K562 (cell line): ENCODE measurements around the gene UQCRC1. TPM values are rescaled to one million over a fixed set of nuclear protein-coding genes. Genes with fewer than 3 reads are reported as not detected.

ENCODE experiments used
- CBFA2T2 ChIP-seq: fragments of 450-650 bp; conservative IDR thresholded peaks from 2 replicates; pipeline ENCODE4 v1.6.1; 2017; ENCODE audit warnings: mild to moderate bottlenecking
- DIDO1 ChIP-seq: fragments of 450-650 bp; IDR thresholded peaks from 2 replicates; pipeline ENCODE4 v1.6.1; 2016; ENCODE audit warnings: low read depth, missing biosample characterization, missing genetic modification characterization
- ELK3 ChIP-seq: fragments of 450-650 bp; formaldehyde crosslinking; IDR thresholded peaks from 2 replicates; pipeline ENCODE4 v1.4.0; 2020; ENCODE audit warnings: mild to moderate bottlenecking
- ESRRB ChIP-seq: fragments of 250-450 bp; sonication (Bioruptor Pico); IDR thresholded peaks from 2 replicates; pipeline ENCODE4 v1.5.0; 2020; ENCODE audit warnings: mild to moderate bottlenecking, moderate library complexity, borderline replicate concordance
- ETS1 ChIP-seq: conservative IDR thresholded peaks from 2 replicates; pipeline ENCODE4 v1.6.1; 2011; ENCODE audit warnings: low read depth, mild to moderate bottlenecking, low read length; ENCODE audit not compliant: control insufficient read depth
- HNRNPLL ChIP-seq: fragments of 200-400 bp; formaldehyde crosslinking; IDR thresholded peaks from 2 replicates; pipeline ENCODE4 v1.6.1; 2017; ENCODE audit warnings: low read length, low read depth, mild to moderate bottlenecking; ENCODE audit not compliant: poor library complexity, severe bottlenecking
- KDM1A ChIP-seq, 2 experiments: fragments of 450-650 bp; IDR thresholded peaks; 2 replicates each; pipeline ENCODE4 v1.6.1; 2016; ENCODE audit warnings: mild to moderate bottlenecking in 2 of 2
- MEF2D ChIP-seq: conservative IDR thresholded peaks from 2 replicates; pipeline ENCODE4 v1.6.1; 2016; ENCODE audit warnings: low read depth, missing genetic modification characterization, missing compliant biosample characterization
- MYNN ChIP-seq, 2 experiments: sonication (generic); formaldehyde crosslinking in 1 of 2; IDR thresholded peaks; 2 replicates each; pipeline versions ENCODE4 v1.5.0 to v1.6.1; 2016 to 2020; ENCODE audit warnings: antibody characterized with exemption in 1 of 2, missing genetic modification reagents in 1 of 2
- NRF1 ChIP-seq, 2 experiments: fragments of 450-650 bp; IDR thresholded peaks in 1 of 2; conservative IDR thresholded peaks in 1 of 2; 2 replicates each; pipeline ENCODE4 v1.6.1; 2014; ENCODE audit warnings: mild to moderate bottlenecking in 2 of 2
- PBX2 ChIP-seq, 2 experiments: IDR thresholded peaks in 1 of 2; conservative IDR thresholded peaks in 1 of 2; 2 replicates each; pipeline ENCODE4 v1.6.1; 2016; ENCODE audit warnings: low read depth in 2 of 2, mild to moderate bottlenecking in 1 of 2, missing compliant biosample characterization in 1 of 2, missing genetic modification characterization in 1 of 2, moderate library complexity in 1 of 2
- POLR2AphosphoS2 ChIP-seq: IDR thresholded peaks from 2 replicates; pipeline ENCODE4 v1.6.1; 2012; ENCODE audit warnings: low read length, improper control_type of control experiment
- SMAD3 ChIP-seq: fragments of 450-650 bp; formaldehyde crosslinking; conservative IDR thresholded peaks from 2 replicates; pipeline ENCODE4 v1.4.0; 2020; ENCODE audit warnings: mild to moderate bottlenecking
- STAT5A ChIP-seq: IDR thresholded peaks from 2 replicates; pipeline ENCODE4 v1.6.1; 2012; ENCODE audit warnings: low read length, inconsistent platforms, borderline replicate concordance
- SUPT5H ChIP-seq: fragments of 450-650 bp; IDR thresholded peaks from 2 replicates; pipeline ENCODE4 v1.6.1; 2016
- ZBTB34 ChIP-seq: fragments of 250-450 bp; sonication (Bioruptor Pico); IDR thresholded peaks from 2 replicates; pipeline ENCODE4 v1.8.0; 2021; ENCODE audit warnings: mild to moderate bottlenecking, moderate library complexity
- ZNF592 ChIP-seq: fragments of 450-650 bp; IDR thresholded peaks from 2 replicates; pipeline ENCODE4 v1.6.1; 2017; ENCODE audit warnings: antibody characterized with exemption, mild to moderate bottlenecking
- ZNF717 ChIP-seq: fragments of 250-450 bp; sonication (Bioruptor Pico); IDR thresholded peaks from 2 replicates; pipeline ENCODE4 v1.5.0; 2021
- polyA plus RNA-seq, 8 experiments: library from polyadenylated mRNA; depleted of rRNA in 4 of 8; stranded (reverse) in 5 of 8; unstranded in 3 of 8; fragments of >200 nt; fragmentation: Nextera tagmentation in 2 of 8; fragmentation: Illumina TruSeq in 1 of 8; extraction: Ambion mirVana in 2 of 8; extraction: Trizol in 1 of 8; gene quantifications; 2 replicates each; pipeline versions ENCODE4 v1.2.1 to v1.2.3, GENCODE V29; 2011 to 2014; ENCODE audit warnings: inconsistent platforms in 1 of 8, missing spikeins in 1 of 8
- total RNA-seq, 7 experiments: library from RNA; depleted of rRNA in 6 of 7; stranded (reverse); fragments of >200 nt in 6 of 7; fragmentation: Illumina TruSeq in 2 of 7; extraction: Trizol in 2 of 7; gene quantifications; 2 replicates each; pipeline versions ENCODE4 v1.2.1 to v1.2.3, GENCODE V29; 2011 to 2021; ENCODE audit warnings: low replicate concordance in 1 of 7

Gene UQCRC1
- total and polyA plus RNA-seq, 9 of the 15 experiments (the other 6 are each of a cell fraction or from before 2014, with no cell fraction given): 125 to 424 (median 268) TPM

GRCh38 chr3:48597408-48597800 lies 12.0 kb downstream of the UQCRC1 start (continued):
- TF ChIP-seq PBX2 (CRISPR knock-in tag; IDR thresholded peaks at IDR 0.05; ENCODE audit: low read depth) (no peak), PBX2 (tag; conservative IDR thresholded peaks at IDR 0.05; ENCODE audit: low read depth) (no peak), ETS1 (no peak), MEF2D (tag) (no peak), NRF1 (conservative IDR thresholded peaks at IDR 0.05 in 1 of 2, IDR thresholded peaks at IDR 0.05 in 1 of 2) (no peak), CBFA2T2 (no peak), ELK3 (CRISPR knock-in tag) (no peak), KDM1A (IDR thresholded peaks at IDR 0.05) (no peak), ZBTB34 (CRISPR knock-in tag) (no peak), STAT5A (no peak), HNRNPLL (no peak), SMAD3 (CRISPR knock-in tag) (no peak), POLR2AphosphoS2 (0 out of 2 replicates have a peak, but pooled peaks have one; percentile 51), MYNN (IDR thresholded peaks at IDR 0.05) (peak; percentile 6; the same call in 1 of the 2 replicates), MYNN (CRISPR knock-in tag; IDR thresholded peaks at IDR 0.05) (no peak), ZNF717 (CRISPR knock-in tag) (no peak), SUPT5H (0 out of 2 replicates have a peak, but pooled peaks have one; percentile 43), ESRRB (CRISPR knock-in tag) (no peak), ZNF592 (no peak), DIDO1 (no peak)
